ENCODE results near the gene CYBRD1.

GRCh38 chr2:171563301-171563700 lies 41.0 kb downstream of the CYBRD1 start:
- TF ChIP-seq CTCF (IDR thresholded peaks at IDR 0.05 in 4 of 5, conservative IDR thresholded peaks at IDR 0.05 in 1 of 5): no peak
- no peak for TF ChIP-seq POLR2A (IDR thresholded peaks at IDR 0.05)

Measured in gastrocnemius medialis (tissue), 4 donors.